Measurements from ENCODE around the gene ZNF503. TPM values are rescaled to one million over a fixed set of nuclear protein-coding genes. Genes with fewer than 3 reads are reported as not detected.

ZNF503 gene
- polyA plus RNA-seq, 2 of the 4 experiments (the other 2 are of a cell fraction): 0.54 to 12.8 TPM

GRCh38 chr10:75429159-75429827 lies 27.7 kb upstream of the ZNF503 start:
- Histone ChIP-seq H3K4me2 (peak overlapping the region; percentile 78), H3K4me1 (peaks cover 50% of the 10 kb centered on the region), H3K27ac (peak overlapping the region; percentile 90 to 95), H3K9me3 (no peaks in the 10 kb centered on the region), H3K4me3 (no peak overlapping the region)
- POLR2A ChIA-PET: interaction anchor here (1.0 to 2.9 kb wide), 3 partner anchors 20 to 28 kb away, joined by 4 to 34 read pairs (median 6); partner anchors contain the start of gene ZNF503
- DNase-seq (ENCODE audit: low read depth in 1 of 2, low spot score in 1 of 2): no peak
- WGBS (ENCODE audit: missing lambda C conversion rate): 73% methylated on average over 5 of the region's 5 CpGs
- FAIRE-seq: no peak
- CTCF ChIA-PET: interaction anchor here (0.7 to 2.0 kb wide), 6 partner anchors 9 to 607 kb away, joined by 3 to 6 read pairs (median 4); no protein-coding TSS in a partner anchor
- no peak for ATAC-seq
- TF ChIP-seq RCOR1 (IDR thresholded peaks at IDR 0.05; ENCODE audit: low read depth, low read length) (no peak), ZFP36 (IDR thresholded peaks at IDR 0.05; ENCODE audit: borderline replicate concordance, partially characterized antibody) (peak; percentile 44), RFX5 (IDR thresholded peaks at IDR 0.05) (no peak), RARB (CRISPR knock-in tag; IDR thresholded peaks at IDR 0.05) (no peak), ZC3H11A (IDR thresholded peaks at IDR 0.05) (no peak), BHLHE40 (IDR thresholded peaks at IDR 0.05; ENCODE audit: low read depth, low read length) (no peak), ZSCAN20 (CRISPR knock-in tag; IDR thresholded peaks at IDR 0.05) (no peak)

- 40% methylated on average over 9 of the region's 9 CpGs for WGBS (ENCODE audit: missing lambda C conversion rate)
- H3K9me3 ChIP-seq: no peaks in the 10 kb centered on the region
- FAIRE-seq (no peak), DNase-seq (ENCODE audit: low read depth in 1 of 2, low spot score in 1 of 2) (peak; percentile 41 to 78), ATAC-seq (peak; percentile 32 to 55; a peak in 5 of 6 replicates)
- POLR2A ChIA-PET: interaction anchor here (0.7 to 1.0 kb wide), 2 partner anchors 17 to 27 kb away, joined by 3 to 6 read pairs; partner anchors contain the start of gene ZNF503
- no peak overlapping the region for H3K4me3 ChIP-seq
- H3K4me2 ChIP-seq: peak overlapping the region; percentile 78
- CTCF ChIA-PET: interaction anchor here (0.6 to 1.5 kb wide), 8 partner anchors 9 to 884 kb away, joined by 3 to 4 read pairs (median 3); no protein-coding TSS in a partner anchor
- peak overlapping the region; percentile 90 to 95 for H3K27ac ChIP-seq
- no peak for TF ChIP-seq FOSL2 (IDR thresholded peaks at IDR 0.05)
- TF ChIP-seq FOSL2 (CRISPR knock-in tag; IDR thresholded peaks at IDR 0.05): peak; percentile 46
- no peak for TF ChIP-seq CBX8 (IDR thresholded peaks at IDR 0.05)
- peaks cover 50% of the 10 kb centered on the region for H3K4me1 ChIP-seq
Measured at GRCh38 chr10:75428434-75429158, 27.0 kb upstream of the ZNF503 start.

GRCh38 chr10:75427951-75428350 lies 26.4 kb upstream of the ZNF503 start:
- POLR2A ChIA-PET: interaction anchor here (0.7 to 1.0 kb wide), 2 partner anchors 16 to 26 kb away, joined by 3 to 6 read pairs; partner anchors contain the start of gene ZNF503
- Histone ChIP-seq H3K4me3 (no peak overlapping the region), H3K4me1 (peaks cover 50% of the 10 kb centered on the region)

More at GRCh38 chr10:75427951-75428350, 26.4 kb upstream of the ZNF503 start:
- Histone ChIP-seq H3K9me3 (no peaks in the 10 kb centered on the region), H3K4me2 (peak overlapping the region; percentile 78; the same call in 2 of the 3 replicates), H3K27ac (peak overlapping the region; percentile 90 to 95; a peak in 5 of 6 replicates)
- CTCF ChIA-PET: interaction anchor here (0.6 to 1.2 kb wide), 5 partner anchors 11 to 884 kb away, joined by 3 read pairs; no protein-coding TSS in a partner anchor
- FAIRE-seq: no peak
- no peak for ATAC-seq
- no peak for TF ChIP-seq CBX8 (IDR thresholded peaks at IDR 0.05)
- no peak for TF ChIP-seq REST (IDR thresholded peaks at IDR 0.05)
- no peak for TF ChIP-seq ZC3H11A (IDR thresholded peaks at IDR 0.05)
- TF ChIP-seq TP53 (CRISPR knock-in tag; IDR thresholded peaks at IDR 0.05): no peak
- TF ChIP-seq HOXB5 (CRISPR knock-in tag; IDR thresholded peaks at IDR 0.05): no peak
- TF ChIP-seq CEBPB (IDR thresholded peaks at IDR 0.05): no peak
- no peak for TF ChIP-seq MAFK (IDR thresholded peaks at IDR 0.05; ENCODE audit: partially characterized antibody)
- no peak for TF ChIP-seq SREBF2 (IDR thresholded peaks at IDR 0.05)
- TF ChIP-seq CHD2 (IDR thresholded peaks at IDR 0.05; ENCODE audit: low read length, partially characterized antibody): no peak
- no peak for TF ChIP-seq HMGXB4 (CRISPR knock-in tag; IDR thresholded peaks at IDR 0.05; ENCODE audit: borderline replicate concordance)
- TF ChIP-seq RFX5 (IDR thresholded peaks at IDR 0.05): no peak
- no peak for TF ChIP-seq MAZ (IDR thresholded peaks at IDR 0.05; ENCODE audit: borderline replicate concordance, low read depth, low read length)
- no peak for TF ChIP-seq KDM1A (IDR thresholded peaks at IDR 0.05; ENCODE audit: low read depth)
- no peak for TF ChIP-seq FOSB (CRISPR knock-in tag; IDR thresholded peaks at IDR 0.05)
- no peak for TF ChIP-seq EP300 (IDR thresholded peaks at IDR 0.05)
- TF ChIP-seq NFE2L2 (conservative IDR thresholded peaks at IDR 0.05; ENCODE audit: low read length): no peak
- TF ChIP-seq JUNB (IDR thresholded peaks at IDR 0.05): no peak
- no peak for TF ChIP-seq HDAC2 (IDR thresholded peaks at IDR 0.05)
- 79% methylated on average over 3 of the region's 3 CpGs for WGBS (ENCODE audit: missing lambda C conversion rate)
- no peak for DNase-seq (ENCODE audit: low read depth in 1 of 2, low spot score in 1 of 2)

Data from A549 (cell line).